Right lobe of liver (tissue), 4 donors: ENCODE results near the gene ERBB4.

ENCODE experiments used
- CTCF ChIP-seq, 4 donors: fragments of 200-600 bp in 3 of 4; fragments of 450-650 bp in 1 of 4; IDR thresholded peaks; one replicate each; pipeline versions ENCODE4 v1.5.1 to v1.8.0; 2016 to 2022; ENCODE audit warnings: antibody characterized with exemption in 4 of 4, mild to moderate bottlenecking in 2 of 4
- POLR2A ChIP-seq: fragments of 450-650 bp; IDR thresholded peaks from one replicate; pipeline ENCODE4 v1.6.1; 2017; ENCODE audit warnings: antibody characterized with exemption, mild to moderate bottlenecking
- donor health status: DM: no; HTN: no; CAD: no.
- donor health status: DM: no; HTN: no; CAD: no.
- donor health status: DM: no; HTN: yes; CAD: no.

- TF ChIP-seq CTCF (IDR thresholded peaks at IDR 0.05) (no peak), POLR2A (no peak)
These were observed 396.0 kb downstream of the ERBB4 start for GRCh38 chr2:212142631-212143030.
